NCI-H128 (cell line): Measurements from ENCODE around the gene DNM3.

ENCODE experiments used
- DNase-seq: peaks from one replicate; lab custom pipeline; 2025; ENCODE audit not compliant: unreplicated experiment; lab: John Stamatoyannopoulos, UW

The DNM3 gene

DNA sequence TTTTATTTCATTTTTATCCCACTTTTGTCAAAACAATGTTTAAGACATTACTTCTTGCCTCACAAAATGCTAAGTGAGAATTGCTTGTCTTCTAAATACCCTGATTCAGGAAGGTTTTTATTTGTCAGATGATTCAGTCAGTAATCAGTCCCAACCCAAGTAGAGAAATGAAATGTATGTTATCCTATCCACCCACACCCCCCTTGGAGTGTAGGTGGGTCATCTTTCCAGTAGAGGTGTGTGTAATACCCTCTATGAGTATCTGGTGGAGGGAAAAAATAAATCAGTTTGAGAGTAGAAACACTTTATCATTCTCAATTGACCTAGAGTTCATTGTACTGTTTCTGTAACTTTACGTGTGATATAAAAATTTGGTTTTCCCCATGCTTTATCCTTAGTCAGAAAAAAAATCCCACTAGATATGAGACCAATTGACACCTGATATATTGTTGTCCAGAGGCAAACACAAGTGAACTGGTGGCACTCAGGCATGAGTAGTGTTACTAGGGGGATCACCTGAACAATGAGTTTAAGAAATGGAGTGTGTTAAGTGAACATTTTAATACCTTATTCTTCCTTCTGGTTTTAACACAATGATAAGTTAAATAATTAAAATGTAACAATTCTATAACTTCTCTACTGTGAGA is 425.4 kb downstream of the DNM3 start:
- DNase-seq = no peak

DNA sequence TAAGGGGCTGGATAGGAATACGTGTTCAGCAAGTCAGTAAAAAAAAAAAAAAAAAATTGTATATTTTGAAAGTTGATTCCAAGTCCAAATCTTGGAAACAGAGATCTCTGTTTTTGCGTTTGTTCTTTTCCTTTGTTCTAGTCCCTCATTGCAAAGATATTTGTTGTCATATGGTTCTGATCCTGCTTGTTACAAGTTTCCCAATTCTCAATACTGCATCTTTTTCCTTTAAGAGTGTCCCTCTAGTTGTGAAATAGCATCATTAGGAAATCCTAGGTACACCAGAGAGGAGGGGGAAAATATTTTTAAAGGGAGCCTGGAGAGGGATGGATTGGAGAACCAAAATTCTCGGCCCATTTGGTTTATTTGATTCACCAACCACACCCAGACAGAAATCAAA is 426.9 kb downstream of the DNM3 start:
- DNase-seq = no peak

DNA sequence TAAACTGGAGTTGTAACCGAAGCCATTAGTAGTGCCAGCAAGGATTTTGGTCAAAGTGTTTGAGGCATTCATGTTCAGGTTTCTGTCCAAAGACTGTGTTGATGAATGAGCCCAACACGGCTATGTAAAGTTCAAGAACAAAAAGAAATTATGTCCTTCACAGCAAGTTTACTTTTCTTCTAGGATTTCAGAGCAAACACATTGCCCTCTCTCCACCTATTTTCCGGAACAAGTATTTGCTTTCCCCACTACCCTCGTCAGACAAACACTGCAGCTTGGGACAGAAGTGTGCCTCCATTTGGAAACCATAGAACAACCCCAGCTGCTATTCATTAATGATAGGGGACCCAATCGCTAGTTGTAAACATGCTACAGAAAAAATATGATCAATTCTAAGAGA is 427.8 kb downstream of the DNM3 start:
- no peak for DNase-seq

DNA sequence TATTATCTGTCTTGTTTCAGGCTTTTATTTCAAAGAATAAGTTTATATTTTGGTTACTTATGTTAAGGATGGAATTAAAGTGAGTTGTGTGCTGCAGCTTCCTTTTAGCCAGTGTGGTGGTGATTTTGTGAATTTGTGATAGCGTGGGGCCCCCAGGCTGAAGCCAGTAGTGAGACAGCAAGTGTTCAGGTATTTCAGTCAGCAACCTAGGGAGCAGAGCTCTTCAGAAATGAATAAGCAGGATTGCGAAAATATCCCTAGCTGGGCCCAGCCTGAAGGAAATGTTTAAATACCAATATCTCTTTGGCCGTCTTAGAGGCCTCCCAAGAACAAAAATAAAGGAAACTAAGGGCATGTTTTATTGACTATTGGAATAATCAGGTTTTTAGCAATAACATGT is 428.3 kb downstream of the DNM3 start:
- no peak for DNase-seq

DNA sequence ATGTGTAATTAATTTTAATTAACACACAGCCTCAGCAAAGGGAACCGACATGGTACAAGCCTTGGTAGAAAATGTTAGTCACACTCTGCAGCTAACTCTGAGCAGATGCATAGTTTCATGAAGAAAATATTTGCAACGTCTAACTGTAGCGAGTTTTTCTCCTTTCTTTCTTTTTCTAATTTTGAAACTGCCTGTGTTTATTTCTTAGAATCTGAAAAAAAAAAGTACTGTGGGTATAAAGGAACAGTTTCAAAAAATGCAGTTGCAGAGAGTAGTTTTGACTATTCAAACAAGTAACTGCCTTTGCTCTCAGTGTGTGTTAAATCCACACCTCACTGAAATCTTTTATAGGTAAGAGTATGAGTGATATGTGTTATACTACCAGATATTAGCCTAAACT is 429.3 kb downstream of the DNM3 start:
- no peak for DNase-seq

DNA sequence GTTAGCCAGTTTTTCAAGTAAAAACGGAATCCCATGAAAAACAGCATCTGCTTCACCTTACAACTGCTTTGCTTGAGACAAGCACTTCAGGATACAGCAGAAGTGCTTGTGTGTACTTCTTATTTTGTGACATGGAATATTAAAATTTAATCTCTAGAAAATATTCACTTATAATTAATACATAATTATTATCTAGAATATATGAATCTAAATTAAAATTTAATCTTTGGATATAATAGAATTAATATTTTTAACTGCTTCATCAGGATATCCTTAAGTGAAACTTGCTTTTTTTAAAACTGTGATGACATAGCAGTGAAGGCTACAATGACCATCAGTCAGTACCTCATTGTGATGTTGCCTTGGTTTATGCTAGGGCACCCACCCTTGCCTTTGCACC is 430.8 kb downstream of the DNM3 start:
- DNase-seq = no peak

DNA sequence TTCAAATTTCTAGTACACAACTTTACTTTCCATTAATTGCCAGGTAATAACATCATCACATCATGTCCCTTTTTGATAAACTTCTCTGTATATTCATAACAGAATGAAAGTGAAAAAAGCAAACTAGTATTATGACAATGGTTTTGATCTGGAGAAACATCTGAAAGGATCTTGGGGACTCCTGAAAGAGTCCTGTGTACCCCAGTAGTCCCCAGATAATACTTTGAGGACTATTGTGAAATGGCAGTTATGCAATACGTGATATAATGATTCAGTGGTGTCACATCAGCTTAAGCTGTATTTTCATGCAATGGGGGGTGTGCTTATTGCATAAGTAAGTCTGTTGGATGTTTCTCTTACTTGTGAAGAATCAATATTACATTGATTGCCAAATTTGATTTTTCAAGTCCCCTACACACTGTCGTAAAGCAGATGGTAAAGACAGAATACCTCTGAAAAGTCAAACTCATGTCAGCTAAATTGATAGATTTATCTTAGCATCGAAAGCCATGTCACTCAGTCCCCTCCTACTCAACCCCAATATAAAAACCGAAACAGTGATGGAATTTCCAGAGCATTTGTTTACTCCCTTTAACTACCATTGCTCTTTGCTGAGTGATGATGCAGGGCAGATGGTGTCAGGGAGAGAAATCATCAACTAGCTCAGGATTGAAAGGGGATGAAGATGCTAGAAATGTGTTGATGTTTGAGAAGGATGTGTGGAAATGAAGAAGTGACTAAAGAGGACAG is 432.5 kb downstream of the DNM3 start:
- DNase-seq = no peak

DNA sequence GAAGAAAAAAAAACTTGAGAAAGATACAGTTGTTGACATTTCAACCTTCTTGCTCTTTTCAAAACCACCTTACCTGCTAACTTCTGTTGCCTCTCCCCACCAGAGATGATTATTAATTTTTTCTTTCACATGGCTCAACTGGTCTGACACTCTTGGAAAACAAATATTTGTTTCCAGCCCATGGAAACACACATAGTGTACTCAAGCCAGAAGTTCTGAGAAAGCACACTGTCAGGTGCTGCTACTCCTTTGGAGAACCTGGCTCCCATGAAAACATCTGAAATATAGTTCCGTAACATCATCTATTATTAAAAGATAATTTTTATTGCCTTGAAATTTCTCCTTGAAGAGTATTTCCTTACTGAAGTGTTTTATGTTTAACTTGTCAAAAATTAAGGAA is 434.2 kb downstream of the DNM3 start:
- DNase-seq = no peak

DNA sequence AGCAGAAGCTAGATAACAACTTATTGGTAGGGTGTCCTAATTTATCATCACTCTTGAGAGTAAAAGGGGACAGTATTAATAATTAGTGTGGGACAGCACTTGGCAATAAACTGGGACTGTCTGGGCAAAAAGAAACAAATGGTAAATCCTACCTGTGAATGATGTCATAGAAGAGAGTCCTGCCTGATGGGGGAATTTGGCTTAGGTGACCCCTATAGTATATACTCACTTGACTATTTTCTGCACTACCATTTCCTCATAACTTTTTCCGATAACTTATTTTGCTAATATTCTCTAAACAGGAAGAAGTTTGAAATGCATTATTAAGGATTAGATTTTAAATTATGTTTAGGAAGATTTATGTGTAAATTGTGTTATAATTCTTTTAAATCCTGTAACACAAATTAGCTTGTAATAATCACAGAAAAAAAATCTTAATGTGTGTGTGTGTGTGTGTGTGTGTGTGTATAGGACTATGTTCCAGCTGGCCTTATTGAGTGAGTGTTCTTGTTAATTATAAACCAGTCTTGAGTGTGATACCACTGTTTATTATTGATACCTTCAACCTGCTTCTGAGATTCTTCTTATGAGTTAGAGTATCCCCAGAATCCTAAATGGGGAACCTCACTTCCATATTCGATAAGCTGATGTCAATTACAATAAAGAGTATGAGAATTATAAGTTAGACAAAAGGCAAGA is 435.0 kb downstream of the DNM3 start:
- DNase-seq = no peak

DNA sequence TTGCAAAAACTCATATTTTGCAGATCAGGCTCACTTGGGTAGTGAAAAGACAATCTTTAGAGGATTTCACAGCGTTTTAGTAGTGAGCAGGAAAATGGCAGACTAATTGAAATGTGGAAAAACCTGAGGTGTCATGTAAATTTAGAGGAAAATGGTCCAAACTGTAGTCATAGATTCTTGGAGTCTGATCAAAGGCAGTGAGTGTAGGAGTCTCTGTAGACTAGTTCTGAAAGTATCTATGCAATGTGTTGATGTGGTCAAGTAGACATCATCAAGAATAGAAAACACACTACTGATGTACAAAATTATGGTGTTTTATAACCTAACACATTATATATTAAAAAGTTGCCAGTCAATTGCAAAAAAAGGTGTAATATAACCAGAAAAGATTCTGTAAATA is 436.0 kb downstream of the DNM3 start:
- DNase-seq = no peak

DNA sequence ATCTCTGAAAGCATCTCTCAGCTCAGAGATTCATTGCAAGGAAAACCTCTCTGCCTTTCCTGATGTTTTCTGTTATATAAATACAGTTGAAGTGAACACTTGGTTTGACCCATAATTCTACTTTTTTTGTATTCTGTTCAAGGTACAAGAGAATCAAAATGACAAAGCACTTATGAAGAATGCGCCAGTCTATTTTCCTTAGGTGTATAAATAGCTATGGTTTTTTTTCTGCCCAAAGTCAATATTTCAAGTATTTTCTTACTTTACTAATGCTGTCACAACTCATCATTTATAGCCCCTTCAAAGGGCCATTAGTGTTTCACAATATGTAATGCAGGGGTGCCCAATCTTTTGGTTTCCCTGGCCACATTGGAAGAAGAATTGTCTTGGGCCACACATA is 436.7 kb downstream of the DNM3 start:
- no peak for DNase-seq

DNA sequence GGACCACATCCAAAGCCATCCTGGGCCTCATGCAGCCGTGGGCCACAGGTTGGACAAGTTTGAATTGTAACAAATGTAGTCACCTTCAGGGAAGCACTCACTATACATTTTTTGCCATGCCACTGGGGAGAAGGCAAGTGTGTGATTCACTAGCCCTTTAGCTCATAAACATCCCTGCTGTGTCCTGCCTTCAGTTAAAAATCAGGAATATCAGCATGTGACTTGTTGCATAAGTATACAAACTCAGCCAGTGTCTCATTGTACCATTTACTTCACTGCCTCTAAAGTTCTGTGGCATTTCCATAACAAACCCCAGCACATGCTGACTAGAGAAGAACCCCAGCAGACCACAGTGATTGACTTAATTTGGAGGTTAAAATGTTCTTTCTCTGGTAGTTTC is 437.2 kb downstream of the DNM3 start:
- no peak for DNase-seq

DNA sequence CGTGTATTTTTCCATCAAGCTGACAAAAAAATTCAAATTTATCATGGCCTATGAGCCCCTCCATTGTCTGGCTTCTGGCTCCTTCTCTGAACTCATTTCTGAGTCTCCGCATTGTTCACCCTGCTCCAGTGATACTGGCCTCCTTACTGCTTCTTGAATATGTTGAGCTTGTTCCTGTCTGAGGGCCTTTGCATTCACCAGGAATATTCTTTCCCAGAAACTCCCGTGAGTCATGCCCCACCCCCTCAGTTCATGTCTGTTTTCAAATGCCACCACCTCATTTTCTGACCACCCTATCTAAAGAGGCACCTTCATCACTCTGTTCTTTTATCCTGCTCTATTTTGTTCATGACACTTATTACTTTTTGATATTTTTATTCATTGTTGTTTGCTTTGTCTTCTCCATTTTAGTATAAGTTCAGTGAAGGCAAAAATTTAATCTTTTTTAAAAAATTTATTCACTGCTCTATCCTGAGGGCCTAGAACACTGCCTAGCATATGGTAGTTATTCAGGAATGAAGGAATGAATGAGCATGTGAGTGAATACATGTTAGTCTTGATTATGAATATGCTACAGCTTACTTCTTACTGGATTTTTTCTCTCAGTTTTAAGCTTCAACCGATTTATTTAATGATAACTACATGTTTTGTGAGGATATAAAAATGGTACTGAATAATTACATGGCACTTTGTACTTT is 438.8 kb downstream of the DNM3 start:
- no peak for DNase-seq

DNA sequence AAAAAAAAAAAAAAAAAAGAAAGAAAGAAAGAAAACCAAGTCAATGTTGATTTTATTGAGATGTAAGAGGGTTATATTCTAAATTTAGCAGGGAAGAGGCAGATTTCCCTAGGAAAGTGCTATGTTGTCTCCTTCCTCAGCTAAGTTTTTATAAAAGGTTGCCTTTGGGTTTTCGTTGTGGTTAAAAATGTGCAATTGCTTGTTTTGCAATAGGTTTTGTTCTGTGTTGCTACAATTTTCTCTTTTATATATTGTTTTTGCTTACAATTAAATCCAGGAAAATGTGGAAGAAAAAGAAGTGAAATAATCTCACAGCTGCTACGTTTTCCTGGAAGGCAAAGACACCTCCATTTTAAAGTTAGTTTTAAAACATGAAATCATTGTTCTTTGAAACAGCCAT is 442.5 kb downstream of the DNM3 start:
- no peak for DNase-seq

DNA sequence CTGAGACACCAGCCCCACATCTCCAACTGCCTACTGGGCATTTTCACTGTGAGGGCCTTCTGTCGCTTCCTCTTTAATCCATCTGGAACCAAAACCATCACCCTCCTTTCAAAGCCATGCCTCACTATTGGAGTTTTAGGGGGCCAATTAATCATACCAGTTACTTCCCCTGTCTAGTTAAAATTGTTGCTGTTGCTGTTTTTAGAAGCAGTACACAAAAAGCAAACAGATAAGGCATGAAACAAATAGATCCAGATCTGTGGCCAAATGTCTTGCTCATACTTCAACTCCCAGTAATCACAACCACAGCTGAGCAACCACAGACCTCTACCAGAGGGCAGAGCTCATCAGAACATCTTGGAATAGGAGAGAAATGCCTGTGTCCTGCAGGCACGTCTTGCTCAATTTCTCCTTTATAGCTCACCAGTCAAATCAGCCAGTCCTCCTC is 445.4 kb downstream of the DNM3 start:
- DNase-seq = no peak

DNA sequence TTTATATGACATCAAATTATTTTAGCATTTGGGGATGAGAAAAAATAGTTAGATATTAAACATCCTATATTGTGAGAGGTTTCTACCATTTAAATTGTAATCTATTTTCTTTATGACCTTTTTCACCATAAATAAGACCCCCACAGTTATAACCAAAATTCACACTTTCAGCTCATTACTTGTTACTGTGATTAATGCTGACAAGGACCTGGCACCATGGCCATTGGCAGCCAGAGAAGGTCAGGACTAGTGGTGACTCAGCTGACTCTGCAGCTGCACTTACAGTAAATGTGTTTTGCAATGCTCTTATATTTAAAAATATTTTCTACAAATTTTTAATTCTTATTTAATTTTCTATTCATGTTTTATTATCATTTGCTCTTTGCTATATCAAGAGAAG is 445.9 kb downstream of the DNM3 start:
- no peak for DNase-seq

DNA sequence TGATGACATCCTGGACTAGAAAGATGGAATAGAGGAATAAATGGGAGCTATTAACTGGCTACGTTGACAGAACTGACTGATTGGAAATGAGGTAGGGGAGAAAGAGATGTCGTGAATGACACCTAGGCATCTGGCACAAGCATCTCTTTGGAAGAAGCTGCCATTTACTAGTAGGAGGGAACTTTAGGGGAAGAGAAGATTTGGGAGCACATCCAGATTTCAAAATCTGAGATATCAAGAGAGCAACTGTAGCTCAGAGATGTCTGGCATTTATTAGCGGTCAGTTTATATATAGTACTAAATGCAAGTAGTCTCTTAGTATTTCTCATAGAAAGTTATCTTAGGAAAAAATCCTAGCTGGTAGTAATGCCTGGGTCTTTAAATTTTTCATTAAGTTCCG is 447.3 kb downstream of the DNM3 start:
- DNase-seq = no peak

DNA sequence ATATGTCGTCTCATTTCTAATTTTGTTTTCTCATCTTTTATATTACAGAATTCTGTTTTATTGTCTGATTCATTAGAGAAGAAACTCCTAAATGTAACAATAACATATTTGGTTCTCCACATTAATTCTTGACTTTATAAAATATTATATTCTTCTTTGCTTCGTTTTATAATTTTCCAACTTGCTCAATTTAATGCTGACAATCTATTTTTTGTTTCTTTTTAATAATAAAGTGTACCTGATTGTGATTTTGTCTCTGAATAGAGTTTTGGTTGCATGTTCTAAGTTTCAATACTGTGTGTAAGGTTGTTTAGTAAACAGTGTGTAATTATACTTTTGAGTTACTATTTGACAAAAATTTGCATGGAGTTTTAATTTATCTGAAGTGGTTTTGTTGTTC is 448.1 kb downstream of the DNM3 start:
- DNase-seq = no peak

DNA sequence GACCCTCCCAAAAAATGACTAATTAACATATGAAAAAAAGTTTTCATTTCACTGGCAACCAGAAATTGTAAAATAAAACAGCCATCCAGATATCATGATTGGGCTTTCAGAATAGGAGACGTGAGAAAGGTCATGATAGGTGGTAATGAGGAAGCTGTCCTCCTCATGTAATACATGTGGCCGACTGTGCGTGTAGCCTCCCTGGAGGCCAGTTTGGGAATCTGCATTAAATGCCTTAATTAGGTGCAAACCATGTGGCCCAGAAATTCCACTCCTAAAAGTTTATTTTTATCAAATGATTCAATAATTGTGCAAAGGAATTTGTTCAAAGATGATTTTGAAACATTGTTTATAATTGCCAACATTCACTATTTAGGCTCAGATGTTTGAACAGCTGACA is 451.5 kb downstream of the DNM3 start:
- no peak for DNase-seq

DNA sequence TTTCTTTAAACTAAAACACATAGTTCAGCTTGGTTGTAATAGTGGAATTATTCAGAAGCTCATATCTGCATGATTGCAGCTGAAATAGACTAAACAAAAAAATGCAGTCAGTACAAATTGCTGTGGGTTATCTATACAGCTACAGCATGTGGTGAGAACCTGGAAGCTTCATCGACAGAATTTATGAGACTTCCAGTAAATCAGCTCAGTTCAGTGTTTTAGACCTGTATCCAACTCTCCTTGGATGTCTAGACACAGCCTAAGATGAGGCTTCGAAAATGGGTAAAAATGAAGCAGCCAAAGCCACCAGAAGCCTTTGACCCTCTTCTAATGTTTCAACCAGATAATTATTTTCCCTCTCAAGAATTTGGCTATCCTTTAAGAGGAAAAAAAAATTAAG is 452.1 kb downstream of the DNM3 start:
- no peak for DNase-seq

DNA sequence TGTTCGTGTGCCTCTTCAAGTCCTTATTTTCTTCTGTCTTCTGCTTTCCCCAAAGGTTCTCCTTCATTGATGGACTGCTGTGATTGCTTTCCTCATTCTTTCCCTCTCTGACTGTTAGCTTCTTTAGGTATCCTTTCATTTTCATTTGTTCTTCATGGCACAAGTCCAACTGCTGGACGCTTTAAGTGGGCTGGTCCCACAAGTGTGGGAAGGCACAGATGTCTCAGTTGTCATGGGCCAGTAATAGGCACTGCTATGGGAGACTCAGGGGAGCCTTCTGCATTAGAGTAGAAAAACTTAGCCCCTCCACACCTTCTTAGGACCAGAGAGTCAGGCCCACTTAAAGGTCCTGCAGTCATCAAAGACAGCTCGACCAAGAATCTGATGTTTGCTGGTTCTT is 456.8 kb downstream of the DNM3 start:
- no peak for DNase-seq

DNA sequence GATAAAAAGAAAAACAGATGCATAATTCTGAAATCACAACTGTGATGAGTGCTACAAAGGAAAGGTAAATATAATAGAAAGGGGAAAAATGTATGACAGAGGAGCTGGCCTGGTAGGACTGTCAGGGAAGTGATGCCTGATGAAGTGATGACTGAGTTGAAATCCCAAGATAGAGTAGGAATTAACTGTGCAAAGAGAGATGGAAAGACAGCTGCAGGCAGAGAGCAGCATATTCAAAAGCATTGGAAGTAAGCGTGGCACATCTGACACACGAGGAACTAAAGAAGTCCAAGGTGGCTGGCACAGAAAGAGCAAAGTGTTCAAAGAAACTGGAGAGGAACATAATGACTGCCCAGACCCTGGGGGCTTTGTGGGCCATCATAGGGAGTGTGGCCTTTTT is 457.6 kb downstream of the DNM3 start:
- DNase-seq = no peak
